H1 (cell line): ENCODE data around the gene MAGI2. TPM values are rescaled to one million over a fixed set of nuclear protein-coding genes. Genes with fewer than 3 reads are reported as not detected.

Experiments
- CTCF ChIA-PET: fragments of 300-600 bp; sonication (Branson Sonifier 250); formaldehyde crosslinking; loops from one replicate; lab custom pipeline; 2021; ENCODE audit not compliant: partially characterized antibody; lab: Charles Lee
- POLR2A ChIA-PET: fragments of 300-600 bp; sonication (Branson Sonifier 250); formaldehyde crosslinking; loops from one replicate; lab custom pipeline; 2021; ENCODE audit warnings: inconsistent platforms; ENCODE audit not compliant: partially characterized antibody; lab: Charles Lee
- DNase-seq, 2 experiments: peaks; one replicate each; pipeline versions ENCODE4 v3.0.0 to v3.0.0-alpha.2; 2010 to 2022; ENCODE audit warnings: low spot score in 2 of 2, low read depth in 1 of 2, mixed read lengths in 1 of 2
- FAIRE-seq: peaks from 2 replicates; lab custom pipeline; 2011; peaks lifted over from hg19 to GRCh38; lab: Jason Lieb, UNC
- H2AFZ ChIP-seq: 2 replicates; pipeline ENCODE4 v1.8.1; 2012; ENCODE audit warnings: low read length, inconsistent platforms
- H2AK5ac ChIP-seq: 2 replicates; pipeline ENCODE4 v1.6.1; 2013; ENCODE audit warnings: low read depth, low read length
- H2BK120ac ChIP-seq: replicated peaks from 2 replicates; pipeline ENCODE3; 2013; ENCODE audit warnings: low read depth, low read length, inconsistent platforms
- H2BK12ac ChIP-seq: 2 replicates; pipeline ENCODE4 v1.6.1; 2013; ENCODE audit warnings: low read depth, low read length
- H2BK15ac ChIP-seq: 2 replicates; pipeline ENCODE4 v1.6.1; 2013; ENCODE audit warnings: low read length
- H2BK20ac ChIP-seq: 2 replicates; pipeline ENCODE4 v1.6.1; 2013; ENCODE audit warnings: low read length
- H2BK5ac ChIP-seq: 2 replicates; pipeline ENCODE4 v1.6.1; 2013; ENCODE audit warnings: low read depth, low read length
- H3K14ac ChIP-seq: 2 replicates; pipeline ENCODE4 v1.6.1; 2013; ENCODE audit warnings: inconsistent platforms; ENCODE audit not compliant: insufficient read length
- H3K18ac ChIP-seq: 2 replicates; pipeline ENCODE4 v1.6.1; 2013; ENCODE audit warnings: low read length; ENCODE audit errors: extremely low read depth
- H3K23ac ChIP-seq: 2 replicates; pipeline ENCODE4 v1.6.1; 2013; ENCODE audit warnings: inconsistent platforms; ENCODE audit not compliant: insufficient read length
- H3K23me2 ChIP-seq: 2 replicates; pipeline ENCODE4 v1.6.1; 2013; ENCODE audit warnings: low read depth, low read length
- H3K27ac ChIP-seq: 2 replicates; pipeline ENCODE4 v1.6.1; 2011; ENCODE audit warnings: low read depth, low read length, inconsistent platforms
- H3K27me3 ChIP-seq, 4 experiments: replicated peaks in 1 of 4; 1 replicate in 1 of 4; 2 replicates in 3 of 4; pipeline versions ENCODE4 v1.6.1 to v1.8.1; 2011 to 2013; ENCODE audit warnings: low read length in 3 of 4, mild to moderate bottlenecking in 3 of 4, inconsistent platforms in 2 of 4, mixed read lengths in 2 of 4, moderate library complexity in 1 of 4; ENCODE audit not compliant: control insufficient read depth in 3 of 4, insufficient read depth in 3 of 4; ENCODE audit errors: extremely low read depth in 1 of 4
- H3K36me3 ChIP-seq, 4 experiments: 2 replicates each; pipeline versions ENCODE4 v1.6.1 to v1.8.1; 2011 to 2013; ENCODE audit warnings: mild to moderate bottlenecking in 4 of 4, low read length in 3 of 4, moderate library complexity in 2 of 4, control low read depth in 1 of 4, inconsistent platforms in 1 of 4; ENCODE audit not compliant: insufficient read depth in 4 of 4, control insufficient read depth in 2 of 4
- H3K4ac ChIP-seq: replicated peaks from 2 replicates; pipeline ENCODE3; 2013; ENCODE audit warnings: low read length, low read depth, mixed read lengths, inconsistent platforms; ENCODE audit not compliant: insufficient read length
- H3K4me1 ChIP-seq, 4 experiments: replicated peaks in 1 of 4; 1 replicate in 1 of 4; 2 replicates in 3 of 4; pipeline versions ENCODE4 v1.6.1 to v1.8.1; 2011 to 2013; ENCODE audit warnings: low read length in 3 of 4, inconsistent platforms in 2 of 4, mixed read lengths in 1 of 4; ENCODE audit not compliant: insufficient read depth in 4 of 4, control insufficient read depth in 3 of 4
- H3K4me2 ChIP-seq, 2 experiments: 2 replicates each; pipeline versions ENCODE4 v1.6.1 to v1.8.1; 2011 to 2013; ENCODE audit warnings: low read depth in 2 of 2, low read length in 2 of 2, control low read depth in 1 of 2, inconsistent platforms in 1 of 2, mild to moderate bottlenecking in 1 of 2; ENCODE audit not compliant: insufficient read depth in 1 of 2
- H3K4me3 ChIP-seq, 4 experiments: fragments of 200-600, 300-600 bp in 1 of 4; sonication (generic), shearing (Covaris generic), sonication (Bioruptor Twin) in 1 of 4; 2 replicates each; pipeline versions ENCODE4 v1.5.1 to v1.8.1; 2011 to 2016; ENCODE audit warnings: low read length in 4 of 4, low read depth in 3 of 4, control low read depth in 2 of 4, inconsistent platforms in 2 of 4, mild to moderate bottlenecking in 2 of 4, mixed read lengths in 1 of 4, moderate library complexity in 1 of 4; ENCODE audit not compliant: insufficient read depth in 2 of 4; ENCODE audit errors: extremely low read depth in 1 of 4
- H3K56ac ChIP-seq: replicated peaks from 2 replicates; pipeline ENCODE3; 2013; ENCODE audit warnings: low read depth, mild to moderate bottlenecking, mixed read lengths, low read length, inconsistent platforms; ENCODE audit not compliant: insufficient read length
- H3K79me1 ChIP-seq: 2 replicates; pipeline ENCODE4 v1.6.1; 2013; ENCODE audit warnings: low read depth, low read length, control low read depth
- H3K79me2 ChIP-seq, 2 experiments: 2 replicates each; pipeline versions ENCODE4 v1.6.1 to v1.8.1; 2012 to 2013; ENCODE audit warnings: low read length in 2 of 2, mild to moderate bottlenecking in 2 of 2, inconsistent platforms in 1 of 2; ENCODE audit not compliant: insufficient read depth in 2 of 2, control insufficient read depth in 1 of 2
- H3K9ac ChIP-seq, 4 experiments: replicated peaks in 1 of 4; 1 replicate in 1 of 4; 2 replicates in 3 of 4; pipeline versions ENCODE4 v1.6.1 to v1.8.1; 2011 to 2013; ENCODE audit warnings: low read depth in 3 of 4, low read length in 3 of 4, control low read depth in 2 of 4, mild to moderate bottlenecking in 2 of 4, moderate library complexity in 2 of 4, inconsistent platforms in 1 of 4; ENCODE audit errors: extremely low read depth in 1 of 4
- H3K9me3 ChIP-seq, 2 experiments: 2 replicates each; pipeline versions ENCODE4 v1.6.1 to v1.8.1; 2012 to 2013; ENCODE audit warnings: mild to moderate bottlenecking in 2 of 2, moderate library complexity in 2 of 2, control low read depth in 1 of 2, inconsistent platforms in 1 of 2, low read depth in 1 of 2, low read length in 1 of 2, mixed read lengths in 1 of 2; ENCODE audit not compliant: insufficient read depth in 2 of 2
- H4K20me1 ChIP-seq, 2 experiments: replicated peaks in 1 of 2; 2 replicates each; pipeline versions ENCODE3 to v1.8.1; 2011 to 2013; ENCODE audit warnings: inconsistent platforms in 2 of 2, low read length in 2 of 2, mild to moderate bottlenecking in 1 of 2; ENCODE audit not compliant: insufficient read depth in 2 of 2, control insufficient read depth in 1 of 2
- H4K5ac ChIP-seq: 2 replicates; pipeline ENCODE4 v1.6.1; 2013; ENCODE audit warnings: low read length, low read depth, mixed read lengths, inconsistent platforms; ENCODE audit not compliant: insufficient read length
- H4K8ac ChIP-seq: 2 replicates; pipeline ENCODE4 v1.8.0; 2013; ENCODE audit warnings: mild to moderate bottlenecking, moderate library complexity, low read length, inconsistent platforms; ENCODE audit not compliant: insufficient read depth; ENCODE audit errors: extremely low read depth
- H4K91ac ChIP-seq: replicated peaks from 2 replicates; pipeline ENCODE3; 2013; ENCODE audit warnings: low read length, mixed read lengths, inconsistent platforms; ENCODE audit not compliant: insufficient read length
- CBX5 ChIP-seq: fragments of 300-800, 300-1000 bp; sonication (generic); IDR thresholded peaks from 2 replicates; pipeline ENCODE4 v1.7.1; 2016; ENCODE audit warnings: antibody characterized with exemption, low read length, low read depth
- CEBPB ChIP-seq: IDR thresholded peaks from 2 replicates; pipeline ENCODE4 v1.6.1; 2012; ENCODE audit warnings: low read depth, low read length
- HDAC6 ChIP-seq: IDR thresholded peaks from one replicate; pipeline ENCODE4 v1.7.1; 2012; ENCODE audit warnings: low read depth, mild to moderate bottlenecking, inconsistent platforms, low read length, moderate library complexity
- RAD21 ChIP-seq, 2 experiments: IDR thresholded peaks in 1 of 2; conservative IDR thresholded peaks in 1 of 2; 2 replicates each; pipeline ENCODE4 v1.6.1; 2011; ENCODE audit warnings: low read depth in 2 of 2, low read length in 2 of 2, improper control_type of control experiment in 1 of 2, inconsistent platforms in 1 of 2, mild to moderate bottlenecking in 1 of 2, moderate library complexity in 1 of 2
- SAP30 ChIP-seq: fragments of 300-600 bp; sonication (generic); IDR thresholded peaks from 2 replicates; pipeline ENCODE4 v1.7.1; 2012; ENCODE audit warnings: low read length, moderate library complexity, mild to moderate bottlenecking, inconsistent platforms; ENCODE audit not compliant: insufficient read depth, insufficient replicate concordance
- SP2 ChIP-seq: IDR thresholded peaks from 2 replicates; pipeline ENCODE4 v1.6.1; 2012; ENCODE audit warnings: mild to moderate bottlenecking, low read length, inconsistent platforms
- TEAD4 ChIP-seq: IDR thresholded peaks from 2 replicates; pipeline ENCODE4 v1.6.1; 2012; ENCODE audit warnings: low read depth, low read length, inconsistent platforms, mixed read lengths
- WGBS, 2 experiments: shearing (Covaris generic) in 1 of 2; methylation state at CpG; one replicate each; pipeline versions ENCODE4 v1.1.6 to v1.1.7; 2013 to 2015; ENCODE audit warnings: low lambda C conversion rate in 2 of 2, mixed read lengths in 2 of 2, inconsistent platforms in 1 of 2, low coverage in 1 of 2, missing lambda C conversion rate in 1 of 2; ENCODE audit not compliant: insufficient replicate concordance in 2 of 2, insufficient coverage in 1 of 2, insufficient read length in 1 of 2; ENCODE audit errors: extremely low coverage in 1 of 2, missing lambda C conversion rate in 1 of 2; 5-methylcytosine and 5-hydroxymethylcytosine counted together
- polyA plus RNA-seq, 7 experiments: library from polyadenylated mRNA; depleted of rRNA in 3 of 7; stranded (reverse) in 5 of 7; unstranded in 2 of 7; fragments of >200 nt in 5 of 7; fragments of 200-250 nt in 2 of 7; gene quantifications; 1 replicate in 5 of 7; 2 replicates in 1 of 7; 4 replicates in 1 of 7; pipeline versions ENCODE4 v1.2.1 to v1.2.3, GENCODE V29; 2011 to 2013; ENCODE audit warnings: missing spikeins in 2 of 7, mixed read lengths in 2 of 7
- total RNA-seq: library from RNA; stranded (reverse); fragmentation: NEBNext Ultra II Directional; extraction: Animal tissue kit (Norgen Biotek cat#: 25700); gene quantifications from 2 replicates; pipeline ENCODE4 v1.2.1, GENCODE V29; 2021
- TF ChIP-seq, protein P1 (sequence below): IDR thresholded peaks from 2 replicates; pipeline ENCODE4 v1.6.1; 2012; ENCODE audit warnings: inconsistent platforms

Gene MAGI2
- total and polyA plus RNA-seq, 2 of the 8 experiments (the other 6 are each of a cell fraction or from before 2014, with no cell fraction given) = 6.0 to 27.3 TPM

DNA sequence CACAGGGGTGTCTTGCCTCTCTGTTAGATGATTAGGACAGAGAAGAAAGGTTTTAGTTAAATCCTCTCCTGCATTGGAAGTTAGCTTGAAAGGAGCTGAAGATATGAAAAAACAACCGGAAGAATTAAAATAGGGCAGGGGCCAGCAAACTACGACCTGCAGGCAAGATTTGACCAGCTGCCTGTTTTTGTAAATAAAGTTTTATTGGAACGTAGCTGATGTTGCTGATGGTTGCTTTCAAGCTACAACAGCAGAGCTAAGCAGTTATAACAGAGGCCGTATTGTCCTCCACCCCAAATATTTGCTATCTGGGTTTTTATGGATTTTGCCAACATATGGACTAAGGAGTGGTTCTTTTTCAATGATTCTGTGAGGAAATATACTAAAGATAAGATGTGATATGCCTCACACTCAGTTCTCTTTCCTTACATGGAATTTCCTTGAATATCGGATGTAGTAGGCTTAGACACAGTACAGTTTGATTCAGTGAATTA lies 1086.1 kb downstream of the MAGI2 start:
- no peaks in the 10 kb centered on the region for H3K9me3 ChIP-seq
- H3K23me2 ChIP-seq = no peaks in the 10 kb centered on the region
- H3K4ac ChIP-seq = no peak overlapping the region
- no peak overlapping the region for H3K27ac ChIP-seq
- ChIA-PET CTCF (interaction anchor here (0.6 to 2.6 kb wide), 3 partner anchors 10 to 649 kb away, joined by 3 to 6 read pairs (median 3); no protein-coding TSS in a partner anchor), POLR2A (no interaction called here)
- H4K8ac ChIP-seq = no peak overlapping the region
- no peak overlapping the region for H3K14ac ChIP-seq
- no peak overlapping the region for H2BK15ac ChIP-seq
- H2BK5ac ChIP-seq = no peak overlapping the region
- H3K79me2 ChIP-seq = no peaks in the 10 kb centered on the region
- no peak overlapping the region for H3K23ac ChIP-seq
- H2BK20ac ChIP-seq = no peak overlapping the region
- FAIRE-seq (no peak), DNase-seq (no peak)
- H3K79me1 ChIP-seq = no peaks in the 10 kb centered on the region
- no peak overlapping the region for H2BK120ac ChIP-seq
- H3K9ac ChIP-seq = no peak overlapping the region
- no peak overlapping the region for H2BK12ac ChIP-seq
- H3K27me3 ChIP-seq = no peaks in the 10 kb centered on the region
- no peak overlapping the region for H3K4me3 ChIP-seq
- H3K4me2 ChIP-seq = no peak overlapping the region
- H4K91ac ChIP-seq = no peak overlapping the region
- no peak overlapping the region for H4K5ac ChIP-seq
- no peak overlapping the region for H3K56ac ChIP-seq
- H2AK5ac ChIP-seq = no peak overlapping the region
- H2AFZ ChIP-seq = no peak overlapping the region
- no peak overlapping the region for H3K18ac ChIP-seq
- H3K36me3 ChIP-seq = no peaks in the 10 kb centered on the region; a peak in 1 of 8 replicates
- no peaks in the 10 kb centered on the region for H3K4me1 ChIP-seq
- H4K20me1 ChIP-seq = no peaks in the 10 kb centered on the region
- WGBS, 2 experiments = 92% methylated on average over 5 of the region's 5 CpGs; no CpG with 5 or more reads in 1 of the 2 experiments
- TF ChIP-seq TEAD4 = no peak
- TF ChIP-seq SAP30 = no peak
- TF ChIP-seq CEBPB = no peak
- no peak for TF ChIP-seq SP2
- TF ChIP-seq HDAC6 = no peak
- TF ChIP-seq CBX5 = no peak
- TF ChIP-seq, protein P1, sequence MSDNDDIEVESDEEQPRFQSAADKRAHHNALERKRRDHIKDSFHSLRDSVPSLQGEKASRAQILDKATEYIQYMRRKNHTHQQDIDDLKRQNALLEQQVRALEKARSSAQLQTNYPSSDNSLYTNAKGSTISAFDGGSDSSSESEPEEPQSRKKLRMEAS = no peak
- TF ChIP-seq RAD21 (IDR thresholded peaks at IDR 0.05 in 1 of 2, conservative IDR thresholded peaks at IDR 0.05 in 1 of 2; ENCODE audit: low read depth in 2 of 2, low read length in 2 of 2) = no peak
